GM23338 (cell line): ENCODE data around the gene BDP1. TPM values are rescaled to one million over a fixed set of nuclear protein-coding genes. Genes with fewer than 3 reads are reported as not detected.

Source experiments
- ATAC-seq: fragments of 200-7000 bp; cut with Tn5 transposase; 3 replicates; pipeline ENCODE4 v1.9.1; 2020
- DNase-seq: peaks from one replicate; pipeline ENCODE4 v3.0.0-alpha.2; 2015; ENCODE audit warnings: low spot score
- H2AFZ ChIP-seq: fragments of 200-600 bp; sonication (generic); 2 replicates; pipeline ENCODE4 v1.8.0; 2016; ENCODE audit warnings: antibody characterized with exemption, mild to moderate bottlenecking, moderate library complexity
- H3F3A ChIP-seq: fragments of 200-600 bp; sonication (generic); replicated peaks from 2 replicates; pipeline ENCODE4 v1.8.0; 2017; ENCODE audit warnings: antibody characterized with exemption, mixed run types, low read depth
- H3K27ac ChIP-seq: fragments of 200-600 bp; sonication (generic); 2 replicates; pipeline ENCODE4 v1.6.1; 2016; ENCODE audit warnings: low read depth
- H3K27me3 ChIP-seq: fragments of 200-600 bp; sonication (generic); 2 replicates; pipeline ENCODE4 v1.8.0; 2016; ENCODE audit warnings: mild to moderate bottlenecking, mixed run types, moderate library complexity; ENCODE audit not compliant: insufficient read depth
- H3K36me3 ChIP-seq: fragments of 200-600 bp; sonication (generic); 2 replicates; pipeline ENCODE4 v1.8.0; 2016; ENCODE audit warnings: mild to moderate bottlenecking; ENCODE audit not compliant: insufficient read depth
- H3K4me1 ChIP-seq: fragments of 200-600 bp; sonication (generic); 2 replicates; pipeline ENCODE4 v1.8.0; 2016; ENCODE audit warnings: mild to moderate bottlenecking, moderate library complexity; ENCODE audit not compliant: insufficient read depth
- H3K4me2 ChIP-seq: fragments of 200-600 bp; sonication (generic); 2 replicates; pipeline ENCODE4 v1.7.1; 2017; ENCODE audit warnings: mixed run types
- H3K4me3 ChIP-seq: fragments of 200-600 bp; sonication (generic); 2 replicates; pipeline ENCODE4 v1.6.1; 2016; ENCODE audit warnings: mixed run types
- H3K79me2 ChIP-seq: fragments of 200-600 bp; sonication (generic); replicated peaks from 2 replicates; pipeline ENCODE4 v1.8.0; 2017; ENCODE audit warnings: mild to moderate bottlenecking; ENCODE audit not compliant: insufficient read depth
- H3K9me2 ChIP-seq: fragments of 200-600 bp; sonication (generic); 2 replicates; pipeline ENCODE4 v1.8.0; 2017; ENCODE audit not compliant: insufficient read depth
- H4K20me1 ChIP-seq: fragments of 200-600 bp; sonication (generic); replicated peaks from 2 replicates; pipeline ENCODE4 v1.8.0; 2017; ENCODE audit warnings: mild to moderate bottlenecking; ENCODE audit not compliant: insufficient read depth
- H3K27ac Mint-ChIP-seq: 2 replicates; pipeline ENCODE4 v1.8.0; 2020; ENCODE audit warnings: inconsistent platforms, mild to moderate bottlenecking, moderate library complexity, mixed read lengths
- H3K27me3 Mint-ChIP-seq: 3 replicates; pipeline ENCODE4 v1.8.0; 2022; ENCODE audit warnings: low read depth, mild to moderate bottlenecking, moderate library complexity, mixed read lengths, inconsistent platforms; ENCODE audit not compliant: insufficient read depth, poor library complexity
- H3K36me3 Mint-ChIP-seq: 3 replicates; pipeline ENCODE4 v1.8.0; 2021; ENCODE audit warnings: low read depth, mild to moderate bottlenecking, inconsistent platforms, moderate library complexity, mixed read lengths
- H3K4me1 Mint-ChIP-seq: 3 replicates; pipeline ENCODE4 v1.8.0; 2020; ENCODE audit warnings: mild to moderate bottlenecking, inconsistent platforms, mixed read lengths
- H3K4me3 Mint-ChIP-seq: 3 replicates; pipeline ENCODE4 v1.8.0; 2021; ENCODE audit warnings: moderate library complexity, mild to moderate bottlenecking, inconsistent platforms, mixed read lengths
- H3K9me3 Mint-ChIP-seq: 3 replicates; pipeline ENCODE4 v1.8.0; 2020; ENCODE audit warnings: moderate library complexity, mild to moderate bottlenecking, inconsistent platforms, mixed read lengths
- CREB1 ChIP-seq: fragments of 250-450 bp; sonication (Bioruptor Pico); IDR thresholded peaks from 2 replicates; pipeline ENCODE4 v1.5.0; 2020; ENCODE audit warnings: low read depth, mild to moderate bottlenecking, moderate library complexity
- JUNB ChIP-seq: IDR thresholded peaks from one replicate; pipeline ENCODE4 v1.6.1; 2016; ENCODE audit warnings: antibody characterized with exemption; ENCODE audit not compliant: unreplicated experiment
- POLR2AphosphoS5 ChIP-seq: IDR thresholded peaks from 2 replicates; pipeline ENCODE4 v1.6.1; 2016; ENCODE audit warnings: antibody characterized with exemption, low read depth
- STAT1 ChIP-seq: IDR thresholded peaks from one replicate; pipeline ENCODE4 v1.6.1; 2016; ENCODE audit warnings: antibody characterized with exemption; ENCODE audit not compliant: unreplicated experiment
- polyA plus RNA-seq: library from polyadenylated mRNA; unstranded; fragments of >200 nt; fragmentation: Nextera tagmentation; extraction: Ambion mirVana; gene quantifications from 2 replicates; pipeline ENCODE4 v1.2.1, GENCODE V29; 2016
- total RNA-seq: library from RNA; depleted of rRNA; stranded (reverse); fragments of >200 nt; shearing (Covaris generic); gene quantifications from 2 replicates; pipeline ENCODE4 v1.2.3, GENCODE V29; 2014
- TF ChIP-seq, protein P1 (sequence below), 2 experiments: fragments of 200-600 bp in 1 of 2; sonication (generic) in 1 of 2; conservative IDR thresholded peaks; 2 replicates each; pipeline versions ENCODE4 v1.5.1 to v1.6.1; 2016 to 2017; ENCODE audit warnings: antibody characterized with exemption in 2 of 2, low read depth in 2 of 2, mild to moderate bottlenecking in 2 of 2, moderate library complexity in 1 of 2
- TF ChIP-seq, protein P2 (sequence below): IDR thresholded peaks from 2 replicates; pipeline ENCODE4 v1.6.1; 2016; ENCODE audit warnings: antibody characterized with exemption
- TF ChIP-seq, protein P3 (sequence below): IDR thresholded peaks from one replicate; pipeline ENCODE4 v1.6.1; 2018; ENCODE audit warnings: antibody characterized with exemption; ENCODE audit not compliant: unreplicated experiment

The BDP1 gene
- total and polyA plus RNA-seq, 2 experiments from 2014 or later: 41.8 to 54.4 TPM

DNA sequence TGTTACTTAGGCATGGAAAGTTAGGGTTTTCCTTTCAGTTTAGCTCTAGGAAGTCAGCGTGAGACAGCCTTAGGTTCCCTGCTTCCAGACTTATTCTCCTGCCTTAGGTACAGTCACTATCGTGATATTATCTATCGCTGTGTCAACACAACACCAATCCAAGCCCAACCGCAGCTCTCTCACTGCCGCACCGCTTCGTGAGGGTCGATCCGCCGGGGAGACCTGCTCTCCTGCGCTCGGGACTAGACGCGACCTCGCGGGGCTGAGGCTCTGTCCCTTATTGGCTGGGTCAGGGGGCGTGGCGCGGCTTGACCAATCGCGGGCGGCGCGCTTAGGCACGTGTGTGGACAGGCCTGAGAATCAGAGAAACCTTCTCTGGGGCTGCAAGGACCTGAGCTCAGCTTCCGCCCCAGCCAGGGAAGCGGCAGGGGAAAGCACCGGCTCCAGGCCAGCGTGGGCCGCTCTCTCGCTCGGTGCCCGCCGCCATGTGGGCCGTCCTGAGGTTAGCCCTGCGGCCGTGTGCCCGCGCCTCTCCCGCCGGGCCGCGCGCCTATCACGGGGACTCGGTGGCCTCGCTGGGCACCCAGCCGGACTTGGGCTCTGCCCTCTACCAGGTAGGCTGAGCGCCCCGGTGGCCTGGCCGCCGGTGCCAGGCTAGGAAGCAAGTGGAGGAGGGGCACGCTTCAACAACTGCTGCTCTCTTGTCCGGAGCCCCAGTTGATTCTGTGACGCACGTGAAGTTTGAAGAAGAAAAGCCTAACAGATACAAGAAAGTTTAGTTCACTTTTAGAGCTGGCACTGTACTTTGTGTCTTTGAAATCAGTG lies 131.7 kb downstream of the BDP1 start, which contains the start of gene MCCC2:
Gene MCCC2 (plus strand): TSS at position 400 of the 825 bp plus-strand sequence. CDS start 86 bp downstream, at position 486.
- H3K36me3 ChIP-seq: no peaks in the 10 kb centered on the region

DNA sequence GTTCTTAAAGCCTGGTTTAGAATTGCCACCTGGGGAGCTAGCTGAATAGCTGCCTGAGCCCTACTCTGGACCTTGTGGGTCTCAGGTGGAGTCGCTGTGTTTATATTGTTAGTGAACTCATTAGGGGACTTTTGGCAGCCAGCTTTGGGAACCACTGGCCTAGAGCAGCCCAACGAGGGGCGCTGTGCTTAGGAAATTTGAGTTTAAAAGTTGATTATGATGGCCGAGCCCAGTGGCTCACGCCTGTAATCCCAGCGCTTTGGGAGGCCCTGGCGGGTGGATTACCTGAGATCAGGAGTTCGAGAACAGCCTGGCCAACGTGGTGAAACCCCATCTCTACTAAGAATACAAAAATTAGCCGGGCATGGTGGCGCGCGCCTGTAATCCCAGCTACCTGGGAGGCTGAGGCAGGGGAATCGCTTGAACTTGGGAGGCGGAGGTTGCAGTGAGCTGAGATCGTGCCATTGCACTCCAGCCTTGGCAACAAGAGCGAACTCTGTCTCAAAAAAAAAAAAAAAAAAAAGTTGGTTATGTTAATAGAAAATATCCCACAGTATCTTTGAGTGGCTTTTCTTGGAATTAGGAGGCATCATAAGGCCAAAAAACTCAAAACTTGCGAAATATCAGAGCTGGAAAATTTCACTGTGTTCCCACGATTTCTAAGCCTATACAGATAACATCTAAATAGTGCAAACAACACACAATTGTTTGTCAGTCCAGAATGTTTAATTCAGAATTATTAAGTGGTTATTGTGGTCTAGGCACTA lies 132.5 kb downstream of the BDP1 start:
- Histone ChIP-seq H3K4me3 (peak overlapping the region; percentile 93), H3K36me3 (0 out of 2 replicates have a peak, but pooled peaks cover 2% of the 10 kb centered on the region), H4K20me1 (no peaks in the 10 kb centered on the region; the same call in 1 of the 2 replicates), H2AFZ (peak overlapping the region; percentile 97), H3K4me2 (peak overlapping the region; percentile 96), H3K79me2 (peaks cover 55% of the 10 kb centered on the region), H3K27ac (peak overlapping the region; percentile 96), H3F3A (0 out of 2 replicates have a peak, but pooled peaks cover 5% of the 10 kb centered on the region), H3K27me3 (no peaks in the 10 kb centered on the region), H3K4me1 (peaks cover 12% of the 10 kb centered on the region; the same call in 1 of the 2 replicates), H3K9me2 (no peaks in the 10 kb centered on the region; the same call in 1 of the 2 replicates)
- peak overlapping the region; percentile 94 for H3K27ac Mint-ChIP-seq
- no peaks in the 10 kb centered on the region; the same call in 1 of the 3 replicates for H3K9me3 Mint-ChIP-seq
- TF ChIP-seq, protein P1, sequence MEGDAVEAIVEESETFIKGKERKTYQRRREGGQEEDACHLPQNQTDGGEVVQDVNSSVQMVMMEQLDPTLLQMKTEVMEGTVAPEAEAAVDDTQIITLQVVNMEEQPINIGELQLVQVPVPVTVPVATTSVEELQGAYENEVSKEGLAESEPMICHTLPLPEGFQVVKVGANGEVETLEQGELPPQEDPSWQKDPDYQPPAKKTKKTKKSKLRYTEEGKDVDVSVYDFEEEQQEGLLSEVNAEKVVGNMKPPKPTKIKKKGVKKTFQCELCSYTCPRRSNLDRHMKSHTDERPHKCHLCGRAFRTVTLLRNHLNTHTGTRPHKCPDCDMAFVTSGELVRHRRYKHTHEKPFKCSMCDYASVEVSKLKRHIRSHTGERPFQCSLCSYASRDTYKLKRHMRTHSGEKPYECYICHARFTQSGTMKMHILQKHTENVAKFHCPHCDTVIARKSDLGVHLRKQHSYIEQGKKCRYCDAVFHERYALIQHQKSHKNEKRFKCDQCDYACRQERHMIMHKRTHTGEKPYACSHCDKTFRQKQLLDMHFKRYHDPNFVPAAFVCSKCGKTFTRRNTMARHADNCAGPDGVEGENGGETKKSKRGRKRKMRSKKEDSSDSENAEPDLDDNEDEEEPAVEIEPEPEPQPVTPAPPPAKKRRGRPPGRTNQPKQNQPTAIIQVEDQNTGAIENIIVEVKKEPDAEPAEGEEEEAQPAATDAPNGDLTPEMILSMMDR (conservative IDR thresholded peaks at IDR 0.05; ENCODE audit: low read depth in 2 of 2): peak in 1 of 2 experiments; percentile 22; a peak in 2 of 4 replicates
- TF ChIP-seq JUNB (no peak), CREB1 (CRISPR knock-in tag) (no peak)
- TF ChIP-seq, protein P2, sequence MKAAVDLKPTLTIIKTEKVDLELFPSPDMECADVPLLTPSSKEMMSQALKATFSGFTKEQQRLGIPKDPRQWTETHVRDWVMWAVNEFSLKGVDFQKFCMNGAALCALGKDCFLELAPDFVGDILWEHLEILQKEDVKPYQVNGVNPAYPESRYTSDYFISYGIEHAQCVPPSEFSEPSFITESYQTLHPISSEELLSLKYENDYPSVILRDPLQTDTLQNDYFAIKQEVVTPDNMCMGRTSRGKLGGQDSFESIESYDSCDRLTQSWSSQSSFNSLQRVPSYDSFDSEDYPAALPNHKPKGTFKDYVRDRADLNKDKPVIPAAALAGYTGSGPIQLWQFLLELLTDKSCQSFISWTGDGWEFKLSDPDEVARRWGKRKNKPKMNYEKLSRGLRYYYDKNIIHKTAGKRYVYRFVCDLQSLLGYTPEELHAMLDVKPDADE: no peak
- TF ChIP-seq, protein P3, sequence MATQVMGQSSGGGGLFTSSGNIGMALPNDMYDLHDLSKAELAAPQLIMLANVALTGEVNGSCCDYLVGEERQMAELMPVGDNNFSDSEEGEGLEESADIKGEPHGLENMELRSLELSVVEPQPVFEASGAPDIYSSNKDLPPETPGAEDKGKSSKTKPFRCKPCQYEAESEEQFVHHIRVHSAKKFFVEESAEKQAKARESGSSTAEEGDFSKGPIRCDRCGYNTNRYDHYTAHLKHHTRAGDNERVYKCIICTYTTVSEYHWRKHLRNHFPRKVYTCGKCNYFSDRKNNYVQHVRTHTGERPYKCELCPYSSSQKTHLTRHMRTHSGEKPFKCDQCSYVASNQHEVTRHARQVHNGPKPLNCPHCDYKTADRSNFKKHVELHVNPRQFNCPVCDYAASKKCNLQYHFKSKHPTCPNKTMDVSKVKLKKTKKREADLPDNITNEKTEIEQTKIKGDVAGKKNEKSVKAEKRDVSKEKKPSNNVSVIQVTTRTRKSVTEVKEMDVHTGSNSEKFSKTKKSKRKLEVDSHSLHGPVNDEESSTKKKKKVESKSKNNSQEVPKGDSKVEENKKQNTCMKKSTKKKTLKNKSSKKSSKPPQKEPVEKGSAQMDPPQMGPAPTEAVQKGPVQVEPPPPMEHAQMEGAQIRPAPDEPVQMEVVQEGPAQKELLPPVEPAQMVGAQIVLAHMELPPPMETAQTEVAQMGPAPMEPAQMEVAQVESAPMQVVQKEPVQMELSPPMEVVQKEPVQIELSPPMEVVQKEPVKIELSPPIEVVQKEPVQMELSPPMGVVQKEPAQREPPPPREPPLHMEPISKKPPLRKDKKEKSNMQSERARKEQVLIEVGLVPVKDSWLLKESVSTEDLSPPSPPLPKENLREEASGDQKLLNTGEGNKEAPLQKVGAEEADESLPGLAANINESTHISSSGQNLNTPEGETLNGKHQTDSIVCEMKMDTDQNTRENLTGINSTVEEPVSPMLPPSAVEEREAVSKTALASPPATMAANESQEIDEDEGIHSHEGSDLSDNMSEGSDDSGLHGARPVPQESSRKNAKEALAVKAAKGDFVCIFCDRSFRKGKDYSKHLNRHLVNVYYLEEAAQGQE: no peak
- H3K27me3 Mint-ChIP-seq: peaks cover 3% of the 10 kb centered on the region
- H3K4me3 Mint-ChIP-seq: peak overlapping the region; percentile 86
- ATAC-seq: peak; percentile 46
- peaks cover 15% of the 10 kb centered on the region for H3K4me1 Mint-ChIP-seq
- DNase-seq: no peak
- peaks cover 13% of the 10 kb centered on the region for H3K36me3 Mint-ChIP-seq

More for the DNA sequence above, 131.7 kb downstream of the BDP1 start, which contains the start of gene MCCC2:
- peak within 1 kb of the TSS; percentile 96 for H3K4me2 ChIP-seq
- Mint-ChIP-seq H3K36me3 (peaks cover 9% of the 10 kb centered on the region), H3K4me3 (peak within 1 kb of the TSS; percentile 86), H3K4me1 (peaks cover 15% of the 10 kb centered on the region), H3K27me3 (peaks cover 3% of the 10 kb centered on the region), H3K27ac (peak within 1 kb of the TSS; percentile 98), H3K9me3 (no peaks in the 10 kb centered on the region; the same call in 1 of the 3 replicates)
- peak within 1 kb of the TSS; percentile 97 for H2AFZ ChIP-seq
- H3K9me2 ChIP-seq: no peaks in the 10 kb centered on the region; the same call in 1 of the 2 replicates
- 0 out of 2 replicates have a peak, but pooled peaks cover 5% of the 10 kb centered on the region for H3F3A ChIP-seq
- H3K4me1 ChIP-seq: peaks cover 12% of the 10 kb centered on the region; the same call in 1 of the 2 replicates
- H3K27ac ChIP-seq: peak within 1 kb of the TSS; percentile 96
- DNase-seq (peak; percentile 99), ATAC-seq (peak; percentile 97)
- H3K27me3 ChIP-seq: no peaks in the 10 kb centered on the region
- peak within 1 kb of the TSS; percentile 93 for H3K4me3 ChIP-seq
- H3K79me2 ChIP-seq: peaks cover 47% of the 10 kb centered on the region
- H4K20me1 ChIP-seq: no peaks in the 10 kb centered on the region; the same call in 1 of the 2 replicates
- no peak for TF ChIP-seq STAT1
- TF ChIP-seq, protein P2: peak; percentile 53; the same call in 1 of the 2 replicates
- TF ChIP-seq CREB1 (CRISPR knock-in tag): 0 out of 2 replicates have a peak, but pooled peaks have one; percentile 39
- TF ChIP-seq POLR2AphosphoS5: peak; percentile 97
